GM13977 (cell line): ENCODE data around the gene ATXN7L1.
A peak's percentile ranks its signal among the peaks of the same experiment; 100 is the strongest.

Source experiments
- DNase-seq: peaks from one replicate; pipeline ENCODE4 v3.0.0; 2012; ENCODE audit warnings: low spot score
- in situ Hi-C: fragments of 300-500 bp; cut with MboI; formaldehyde crosslinking; loops from one replicate; pipeline ENCODE4 v1.12.0; 2022; ENCODE audit warnings: low sequenced_read_pairs, low pct_unique_long_range_greater_than_20kb, mixed read lengths, inconsistent platforms; ENCODE audit not compliant: unreplicated experiment
- TF ChIP-seq, protein P1 (sequence below): IDR thresholded peaks from 2 replicates; pipeline ENCODE4 v1.5.1; 2012; ENCODE audit warnings: mild to moderate bottlenecking, control low read depth; ENCODE audit not compliant: insufficient read depth; ENCODE audit errors: extremely low read depth, missing control alignments

Gene ATXN7L1

DNA sequence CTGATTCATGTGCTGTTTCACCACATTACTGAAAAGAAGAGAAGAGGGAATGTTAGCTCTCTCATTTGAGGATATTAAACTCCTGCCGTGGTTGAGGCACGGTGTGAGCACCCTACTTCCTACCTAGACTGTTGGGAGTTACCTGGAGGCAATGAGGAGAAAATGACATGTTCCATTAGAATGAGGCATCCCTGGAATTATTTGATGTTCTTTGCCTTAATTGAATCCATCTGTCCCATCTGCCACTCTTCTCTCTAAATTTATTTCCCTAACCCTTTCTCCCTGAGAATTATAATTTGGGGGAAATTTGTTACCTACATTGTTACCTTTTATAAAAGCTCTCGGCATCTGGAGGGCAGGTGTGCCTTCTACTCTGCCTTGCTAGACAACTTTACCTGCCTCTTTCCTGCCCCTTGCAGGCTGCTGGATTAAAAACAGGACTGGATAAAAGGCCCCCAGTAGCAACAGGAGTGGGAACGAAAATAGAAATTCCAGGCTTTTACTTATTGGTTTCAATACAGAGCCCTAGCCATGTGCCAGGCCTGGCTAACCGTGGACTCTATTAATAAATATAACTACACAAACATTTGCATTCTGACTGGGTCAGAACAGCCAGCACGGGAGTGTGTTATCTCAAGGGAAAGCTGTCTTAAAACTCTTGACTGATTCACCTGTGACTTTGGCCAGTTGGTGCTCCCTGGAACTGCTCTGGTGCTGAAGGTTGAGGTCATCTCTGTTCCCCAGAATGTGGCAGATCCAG lies 4.4 kb upstream of the ATXN7L1 start:
- TF ChIP-seq, protein P1, sequence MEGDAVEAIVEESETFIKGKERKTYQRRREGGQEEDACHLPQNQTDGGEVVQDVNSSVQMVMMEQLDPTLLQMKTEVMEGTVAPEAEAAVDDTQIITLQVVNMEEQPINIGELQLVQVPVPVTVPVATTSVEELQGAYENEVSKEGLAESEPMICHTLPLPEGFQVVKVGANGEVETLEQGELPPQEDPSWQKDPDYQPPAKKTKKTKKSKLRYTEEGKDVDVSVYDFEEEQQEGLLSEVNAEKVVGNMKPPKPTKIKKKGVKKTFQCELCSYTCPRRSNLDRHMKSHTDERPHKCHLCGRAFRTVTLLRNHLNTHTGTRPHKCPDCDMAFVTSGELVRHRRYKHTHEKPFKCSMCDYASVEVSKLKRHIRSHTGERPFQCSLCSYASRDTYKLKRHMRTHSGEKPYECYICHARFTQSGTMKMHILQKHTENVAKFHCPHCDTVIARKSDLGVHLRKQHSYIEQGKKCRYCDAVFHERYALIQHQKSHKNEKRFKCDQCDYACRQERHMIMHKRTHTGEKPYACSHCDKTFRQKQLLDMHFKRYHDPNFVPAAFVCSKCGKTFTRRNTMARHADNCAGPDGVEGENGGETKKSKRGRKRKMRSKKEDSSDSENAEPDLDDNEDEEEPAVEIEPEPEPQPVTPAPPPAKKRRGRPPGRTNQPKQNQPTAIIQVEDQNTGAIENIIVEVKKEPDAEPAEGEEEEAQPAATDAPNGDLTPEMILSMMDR: no peak
- in situ Hi-C loops: no loop called here
- no peak for DNase-seq

DNA sequence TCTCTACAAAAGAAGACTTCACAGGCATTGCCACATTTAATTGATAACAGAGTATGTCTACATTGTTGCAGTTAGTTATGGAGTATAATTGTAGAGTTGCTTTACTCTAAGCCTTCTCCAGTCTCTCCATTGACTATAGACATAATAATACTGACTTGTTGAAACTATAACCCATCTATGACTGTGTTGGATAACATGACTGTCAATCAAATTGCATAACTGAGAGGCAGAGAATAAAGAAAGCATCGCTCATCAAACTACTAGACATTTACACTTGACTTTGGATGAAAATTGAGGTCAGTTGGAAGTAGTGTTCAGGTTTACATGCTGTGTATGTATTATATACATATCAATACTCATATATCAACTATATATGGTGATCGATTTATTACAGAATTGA lies 3.4 kb upstream of the ATXN7L1 start:
- in situ Hi-C loops: no loop called here
- TF ChIP-seq, protein P1: no peak
- no peak for DNase-seq

DNA sequence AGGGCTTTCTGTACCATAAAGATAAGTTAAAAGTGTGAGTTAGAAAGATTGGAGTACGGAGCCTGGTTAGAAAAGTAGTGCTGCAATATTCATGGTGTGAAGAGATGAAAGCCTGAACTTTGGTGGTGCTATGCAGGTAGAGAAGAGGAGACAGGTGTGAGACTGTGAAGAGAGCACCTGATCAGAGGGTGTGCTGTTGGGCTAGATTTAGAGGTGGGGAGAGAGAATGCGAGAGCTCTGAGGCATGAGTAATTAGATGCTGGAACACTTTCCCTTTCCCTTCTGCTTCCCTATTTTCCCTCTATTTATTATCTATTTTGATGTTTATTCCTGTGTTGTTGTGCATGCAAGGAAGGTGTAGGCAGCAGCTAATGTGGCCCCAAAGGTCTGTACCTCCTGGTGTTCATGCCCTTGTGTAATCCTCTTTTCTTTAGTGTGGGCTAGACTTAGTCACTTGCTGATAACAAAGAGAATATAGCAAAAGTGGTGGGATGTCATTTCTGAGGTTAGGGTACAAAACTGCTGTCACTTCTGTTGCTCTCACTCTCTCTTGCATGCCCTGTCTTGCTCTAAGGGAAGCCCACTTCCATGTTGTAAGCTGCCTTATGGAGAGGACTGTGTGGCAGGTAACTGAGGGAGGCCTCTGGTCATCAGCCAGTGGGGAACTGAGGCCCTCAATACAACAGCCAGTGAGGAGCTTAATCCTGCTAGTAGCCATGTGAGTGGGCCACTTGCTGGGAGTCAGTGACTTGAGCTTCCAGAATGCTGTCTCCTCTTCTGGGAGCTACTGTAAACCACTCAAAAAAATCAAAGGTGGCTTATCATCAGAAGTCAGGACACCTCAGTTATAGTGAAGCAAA lies 2.6 kb upstream of the ATXN7L1 start:
- in situ Hi-C loops: no loop called here
- TF ChIP-seq, protein P1: no peak
- no peak for DNase-seq

DNA sequence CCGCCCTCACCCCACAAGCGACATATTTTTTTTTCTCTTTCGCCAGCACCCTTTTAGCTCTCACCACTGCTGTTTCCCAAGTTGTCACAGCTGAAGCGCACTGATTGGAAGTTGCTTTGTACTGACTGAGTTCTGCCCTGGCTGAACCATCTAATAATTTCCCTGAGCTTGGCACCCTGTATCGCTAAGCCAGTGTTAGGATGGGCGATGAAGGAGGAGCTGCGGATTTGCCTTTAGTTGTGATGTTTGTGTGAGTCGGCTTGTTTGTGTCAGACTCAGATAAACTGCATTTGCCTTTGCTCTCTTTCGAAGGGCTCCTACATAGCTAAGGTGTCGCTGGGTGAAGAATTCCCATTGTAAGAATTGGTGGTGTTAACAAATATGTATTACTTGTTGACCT lies 1.3 kb upstream of the ATXN7L1 start:
- TF ChIP-seq, protein P1: no peak
- in situ Hi-C loops: no loop called here
- no peak for DNase-seq

DNA sequence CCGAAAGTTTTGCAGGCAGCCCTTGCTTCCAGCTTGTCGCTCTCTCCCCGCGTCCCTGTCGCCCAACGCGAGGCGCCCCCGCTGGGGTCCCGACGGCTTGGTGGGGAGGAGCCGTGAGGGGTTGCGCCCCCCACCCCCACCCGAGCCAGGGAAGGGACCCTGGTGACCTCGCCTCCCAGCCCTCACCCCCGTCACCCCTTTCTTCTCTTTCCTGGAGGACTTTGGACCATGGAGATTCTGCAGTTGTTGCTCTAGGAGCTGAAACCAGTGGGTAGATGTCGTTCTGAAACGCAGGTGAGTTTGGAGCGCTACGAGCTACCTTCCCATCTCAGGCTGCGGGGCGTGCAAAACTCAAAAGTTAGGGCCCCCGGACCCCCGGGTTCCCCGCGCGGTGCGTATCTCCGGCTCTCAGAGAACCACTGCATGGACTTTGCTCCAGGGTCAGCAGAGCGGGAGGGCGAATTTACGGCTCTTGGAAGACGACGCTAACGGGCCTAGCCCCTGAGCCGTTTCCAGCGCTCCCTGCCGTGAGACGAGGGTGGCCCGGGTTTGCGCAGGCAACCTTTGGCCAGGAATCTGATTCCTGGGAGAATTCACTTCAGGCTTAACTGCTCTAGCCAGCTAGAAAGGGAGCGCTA lies 684 bp upstream of the ATXN7L1 start:
- in situ Hi-C loops: no loop called here
- TF ChIP-seq, protein P1: no peak
- peak; percentile 39 for DNase-seq

DNA sequence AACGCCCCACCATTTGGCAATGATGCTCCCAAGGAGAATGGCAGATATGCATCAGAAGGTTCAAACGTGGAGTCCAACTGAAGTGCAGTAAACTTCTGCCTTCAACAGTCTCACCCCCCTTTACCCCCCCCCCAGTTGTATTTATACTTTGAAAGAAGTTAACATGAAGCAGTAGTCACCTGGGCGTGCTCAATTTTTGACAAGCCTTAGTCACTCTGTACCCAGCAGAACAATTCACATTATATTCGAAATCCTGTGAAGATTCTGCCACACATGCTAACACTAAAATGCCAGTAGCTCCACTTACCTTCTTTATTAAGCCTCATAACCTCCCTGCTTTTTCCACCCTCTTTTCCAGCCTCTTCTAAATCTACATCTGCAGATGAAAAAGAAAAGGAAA lies 894 bp downstream of the ATXN7L1 start:
- no peak for DNase-seq
- TF ChIP-seq, protein P1: no peak
- in situ Hi-C loops: no loop called here
